Putamen (tissue), 1 donor: ENCODE results near the gene PIK3CB.
"Not testable (repeated sequence)": the region's sequence is repeated elsewhere in the genome, so short reads cannot be mapped to it uniquely, and the experiment has no call there.

Source experiments
- DNase-seq: peaks from one replicate; pipeline ENCODE4 v3.0.0-alpha.2; 2016; ENCODE audit warnings: low spot score

Gene PIK3CB

GRCh38 chr3:138609898-138610266 lies 224.8 kb downstream of the PIK3CB start:
- DNase-seq: no peak

- DNase-seq: peak; percentile 59
Measured at GRCh38 chr3:138608322-138609135, 226.2 kb downstream of the PIK3CB start, which contains the start of gene FAIM. Gene FAIM, plus strand, starts transcription at chr3:138608771. Its CDS starts 10,956 bp downstream, at chr3:138619727.

GRCh38 chr3:138604106-138604595 lies 230.6 kb downstream of the PIK3CB start:
- DNase-seq: not testable (repeated sequence)
